ENCODE data around the gene OR4D11.
"Not testable (repeated sequence)": the region's sequence is repeated elsewhere in the genome, so short reads cannot be mapped to it uniquely, and the experiment has no call there.

OR4D11 gene

DNA sequence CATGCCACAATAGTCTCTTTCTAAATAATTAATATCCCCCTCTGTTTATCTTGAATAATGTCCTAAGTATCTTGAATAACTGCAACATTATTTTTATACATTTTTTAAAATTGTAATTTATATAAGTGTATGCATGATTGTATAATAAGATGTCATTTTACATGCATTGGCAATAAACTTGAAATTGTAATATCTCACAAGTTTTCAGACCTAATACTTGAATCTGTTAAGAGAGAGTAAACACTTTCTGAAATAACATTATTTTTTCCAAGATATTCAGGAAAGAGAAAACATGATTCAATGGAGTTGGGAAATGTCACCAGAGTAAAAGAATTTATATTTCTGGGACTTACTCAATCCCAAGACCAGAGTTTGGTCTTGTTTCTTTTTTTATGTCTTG is at the start of gene OR4D11:
TSS of gene OR4D11 (plus strand) at position 301 of the 400 bp plus-strand sequence. CDS start at position 301, 0 bp downstream.
- no peak within 1 kb of the TSS for H3K27ac ChIP-seq
- no peak for DNase-seq (ENCODE audit: low read depth, low spot score)

- no peak within 1 kb of the TSS for H3K27ac ChIP-seq
- no peak for DNase-seq (ENCODE audit: low read depth, low spot score)
Measured at GRCh38 chr11:59456661-59457060, 46.7 kb upstream of the OR4D11 start, which contains the start of gene OR4D6. Gene OR4D6 (plus strand): TSS chr11:59456961. CDS start chr11:59456961, 0 bp downstream.

- no peak for DNase-seq (ENCODE audit: low read depth, low spot score)
- no peak overlapping the region for H3K27ac ChIP-seq
Measured at GRCh38 chr11:59459916-59460315, 43.5 kb upstream of the OR4D11 start.

GRCh38 chr11:59463190-59463641 is 40.2 kb upstream of the OR4D11 start:
- no peak overlapping the region for H3K27ac ChIP-seq
- DNase-seq (ENCODE audit: low read depth, low spot score), result no peak

DNA sequence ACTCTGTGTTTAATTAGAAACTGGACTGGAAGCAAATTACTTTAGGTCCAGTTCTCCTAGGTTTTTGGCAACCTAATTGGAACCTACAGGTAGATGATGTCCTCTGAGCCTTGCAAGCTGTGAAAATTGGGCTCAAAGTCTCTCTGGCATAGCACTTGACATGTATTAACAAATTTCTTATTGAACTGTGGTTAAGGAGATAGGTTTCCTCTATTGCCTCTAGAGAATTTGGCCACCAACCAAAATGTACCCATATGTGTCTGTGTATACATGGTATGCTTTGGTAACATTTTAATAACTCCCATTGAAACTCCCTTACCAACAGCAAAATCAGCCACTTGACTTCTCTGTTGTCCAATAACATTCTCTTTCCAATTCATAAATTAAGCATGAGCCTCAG is 30.4 kb upstream of the OR4D11 start, which contains the start of gene OR4D10:
TSS of gene OR4D10 (plus strand) at position 301 of the 400 bp plus-strand sequence. CDS start 4,115 bp downstream, outside the sequence.
- H3K27ac ChIP-seq, result no peak within 1 kb of the TSS
- no peak for DNase-seq (ENCODE audit: low read depth, low spot score)

- H3K27ac ChIP-seq, result no peak overlapping the region
- no peak for DNase-seq (ENCODE audit: low read depth, low spot score)
Measured at GRCh38 chr11:59475176-59475575, 28.2 kb upstream of the OR4D11 start.

DNA sequence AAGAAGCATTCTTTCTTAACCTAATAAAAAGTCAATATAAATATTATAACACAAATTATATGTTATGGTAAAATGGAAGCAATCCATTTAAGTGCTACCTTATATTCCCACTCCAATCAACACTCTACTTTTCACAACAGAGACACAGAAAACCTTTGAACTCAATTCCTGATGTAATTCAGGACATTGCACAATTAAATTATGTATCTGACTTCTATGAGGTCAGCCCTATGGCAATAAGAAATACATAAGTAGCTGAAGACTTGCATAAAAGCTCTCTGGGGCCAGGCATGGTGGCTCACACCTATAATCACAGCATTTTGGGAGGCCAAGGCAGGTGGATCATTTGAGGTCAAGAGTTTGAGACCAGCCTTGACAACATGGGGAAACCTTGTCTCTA is 23.5 kb upstream of the OR4D11 start:
- H3K27ac ChIP-seq, result no peak overlapping the region
- no peak for DNase-seq (ENCODE audit: low read depth, low spot score)

DNA sequence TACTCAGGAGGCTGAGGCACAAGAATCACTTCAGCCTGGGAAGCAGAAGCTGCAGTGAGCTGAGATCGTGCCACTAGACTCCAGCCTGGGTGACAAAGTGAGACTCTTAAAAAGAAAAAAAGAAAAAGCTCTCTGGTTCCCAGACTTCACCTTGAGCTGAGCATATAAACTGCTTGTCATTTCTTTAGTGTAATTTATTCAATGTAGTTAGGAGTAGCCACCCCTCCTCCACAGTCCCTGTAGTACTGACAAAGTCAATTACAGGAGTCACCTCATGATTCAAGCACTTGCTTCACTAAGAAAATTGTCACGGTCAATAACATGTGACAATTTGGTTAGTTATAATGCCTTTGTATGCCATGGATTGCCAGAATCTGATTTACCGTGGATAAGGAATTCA is 23.0 kb upstream of the OR4D11 start:
- H3K27ac ChIP-seq, result no peak overlapping the region
- no peak for DNase-seq (ENCODE audit: low read depth, low spot score)

DNA sequence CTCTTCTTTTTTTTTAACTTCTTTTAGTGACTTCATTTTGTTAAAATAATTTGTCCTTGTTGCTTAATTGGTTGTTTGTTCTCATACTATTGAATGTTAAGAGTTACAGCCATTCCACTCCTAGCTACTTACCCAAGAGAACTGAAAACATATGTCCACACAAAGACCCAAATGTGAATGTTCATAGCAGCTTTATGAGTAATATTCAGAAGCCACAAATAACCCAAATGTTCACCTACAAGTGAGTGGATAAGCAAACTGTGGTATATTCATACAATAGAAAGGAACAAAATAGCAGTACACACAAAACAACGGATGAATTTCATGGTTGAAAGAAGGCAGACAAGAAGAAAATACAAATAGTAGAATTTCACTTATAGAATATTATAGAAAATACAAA is 1.4 kb upstream of the OR4D11 start:
- DNase-seq (ENCODE audit: low read depth, low spot score), result no peak

DNA sequence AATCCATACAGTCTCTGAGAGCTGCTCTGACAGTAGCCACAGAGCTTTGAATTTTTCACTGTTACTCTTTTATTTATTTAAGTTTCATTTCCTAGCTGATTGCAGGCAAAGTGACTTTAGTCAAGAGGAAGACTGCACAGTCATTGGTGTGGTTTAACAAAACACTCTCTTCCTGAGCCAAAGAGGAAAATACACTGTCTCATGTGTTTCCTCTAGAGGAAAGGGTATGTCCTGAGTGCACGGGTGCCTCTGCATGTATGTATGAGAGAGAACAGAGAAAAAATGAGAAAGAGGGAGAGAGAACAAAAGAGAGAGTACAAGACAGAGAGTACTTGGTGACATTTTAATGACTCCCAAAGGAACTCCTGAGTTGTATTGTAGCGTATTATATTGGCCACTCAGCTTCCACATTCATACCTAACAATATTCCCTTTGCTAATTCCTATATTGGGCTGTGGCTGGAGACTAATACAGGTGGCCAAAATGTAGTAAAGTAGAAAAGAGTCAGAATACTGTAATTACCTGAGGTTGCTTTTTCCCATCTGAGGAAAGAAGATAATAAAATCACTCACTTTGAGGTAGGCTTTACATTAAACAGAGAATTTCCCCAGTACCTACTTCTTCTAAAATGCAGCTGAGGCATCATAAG is 7.7 kb downstream of the OR4D11 start, which contains the start of gene OR4D9:
TSS of gene OR4D9 (plus strand) at position 599 of the 649 bp plus-strand sequence. CDS start 3,374 bp downstream, outside the sequence.
- H3K27ac ChIP-seq, result no peak within 1 kb of the TSS
- DNase-seq (ENCODE audit: low read depth, low spot score), result no peak

More for the DNA sequence above, 1.4 kb upstream of the OR4D11 start:
- no peak overlapping the region for H3K27ac ChIP-seq

- DNase-seq (ENCODE audit: low read depth, low spot score), result no peak
- H3K27ac ChIP-seq, result no peak overlapping the region
Measured at GRCh38 chr11:59511675-59512074, 8.3 kb downstream of the OR4D11 start.

DNA sequence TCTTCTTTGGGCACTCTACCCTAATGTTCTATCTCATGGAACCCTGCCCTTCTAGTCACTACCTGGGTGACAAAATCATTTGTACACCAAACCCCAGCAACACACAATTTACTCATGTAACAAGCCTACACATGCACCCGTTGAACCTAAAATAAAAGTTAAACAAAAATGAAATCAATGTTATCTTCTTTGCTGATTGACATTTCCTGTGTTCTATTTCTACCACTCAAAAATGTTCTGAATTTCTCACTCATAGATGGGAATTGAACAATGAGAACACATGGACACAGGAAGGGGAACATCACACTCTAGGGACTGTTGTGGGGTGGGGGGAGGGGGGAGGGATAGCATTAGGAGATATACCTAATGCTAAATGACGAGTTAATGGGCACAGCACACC is 16.8 kb downstream of the OR4D11 start:
- not testable (repeated sequence) for H3K27ac ChIP-seq; DNase-seq (ENCODE audit: low read depth, low spot score)

- DNase-seq (ENCODE audit: low read depth, low spot score), result no peak
- H3K27ac ChIP-seq, result no peak overlapping the region
Measured at GRCh38 chr11:59520741-59521140, 17.4 kb downstream of the OR4D11 start.

- H3K27ac ChIP-seq, result no peak overlapping the region
- DNase-seq (ENCODE audit: low read depth, low spot score), result no peak
Measured at GRCh38 chr11:59523541-59523940, 20.2 kb downstream of the OR4D11 start.

GRCh38 chr11:59528711-59529110 is 25.3 kb downstream of the OR4D11 start:
- no peak for DNase-seq (ENCODE audit: low read depth, low spot score)
- no peak overlapping the region for H3K27ac ChIP-seq

GRCh38 chr11:59532620-59533019 is 29.2 kb downstream of the OR4D11 start:
- no peak for DNase-seq (ENCODE audit: low read depth, low spot score)
- H3K27ac ChIP-seq, result no peak overlapping the region

GRCh38 chr11:59534676-59535075 is 31.3 kb downstream of the OR4D11 start:
- no peak for DNase-seq (ENCODE audit: low read depth, low spot score)
- H3K27ac ChIP-seq, result no peak overlapping the region

GRCh38 chr11:59542142-59542810 is 38.9 kb downstream of the OR4D11 start:
- DNase-seq (ENCODE audit: low read depth, low spot score), result no peak
- no peak overlapping the region for H3K27ac ChIP-seq

DNA sequence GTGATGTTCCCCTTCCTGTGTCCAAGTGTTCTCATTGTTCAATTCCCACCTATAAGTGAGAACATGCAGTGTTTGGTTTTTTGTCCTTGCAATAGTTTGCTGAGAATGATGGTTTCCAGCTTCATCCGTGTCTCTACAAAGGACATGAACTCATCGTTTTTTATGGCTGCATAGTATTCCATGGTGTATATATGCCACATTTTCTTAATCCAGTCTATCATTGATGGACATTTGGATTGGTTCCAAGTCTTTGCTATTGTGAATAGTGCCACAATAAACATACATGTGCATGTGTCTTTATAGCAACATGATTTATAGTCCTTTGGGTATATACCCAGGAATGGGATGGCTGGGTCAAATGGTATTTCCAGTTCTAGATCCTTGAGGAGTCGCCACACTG is 40.3 kb downstream of the OR4D11 start:
- not testable (repeated sequence) for DNase-seq (ENCODE audit: low read depth, low spot score); H3K27ac ChIP-seq

DNA sequence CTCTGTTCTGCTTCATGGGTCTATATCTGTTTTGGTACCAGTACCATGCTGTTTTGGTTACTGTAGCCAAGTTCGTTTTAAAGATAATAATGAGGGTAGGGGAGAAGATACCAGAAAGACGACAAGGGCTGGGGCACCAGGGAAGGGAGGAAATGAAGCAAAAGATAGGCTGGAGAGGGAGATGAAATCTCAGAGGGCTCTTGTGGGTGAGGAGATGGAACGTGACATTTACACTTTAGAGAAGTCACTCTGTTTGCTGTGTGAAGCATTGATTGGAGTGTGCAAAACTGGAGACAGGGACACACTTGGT is 41.4 kb downstream of the OR4D11 start:
- no peak overlapping the region for H3K27ac ChIP-seq
- no peak for DNase-seq (ENCODE audit: low read depth, low spot score)

- H3K27ac ChIP-seq, result no peak overlapping the region
Measured at GRCh38 chr11:59545179-59546020, 42.0 kb downstream of the OR4D11 start.

More at GRCh38 chr11:59545179-59546020, 42.0 kb downstream of the OR4D11 start:
- no peak for DNase-seq (ENCODE audit: low read depth, low spot score)

Measured in epithelial cell of prostate (primary cell).